VCaP (cell line): Measurements from ENCODE around the gene CFAP45.

Source experiments
- H3K27ac ChIP-seq: fragments of 450-650 bp; 2 replicates; pipeline ENCODE4 v1.5.1; 2017
- CTCF ChIP-seq: fragments of 450-650 bp; conservative IDR thresholded peaks from 2 replicates; pipeline ENCODE4 v1.5.1; 2017; ENCODE audit warnings: mild to moderate bottlenecking, moderate library complexity

Gene CFAP45

GRCh38 chr1:159938905-159939677, 39.1 kb upstream of the CFAP45 start:
- no peak for TF ChIP-seq CTCF
- H3K27ac ChIP-seq: no peak overlapping the region

GRCh38 chr1:159938211-159938852, 38.4 kb upstream of the CFAP45 start:
- no peak for TF ChIP-seq CTCF
- no peak overlapping the region for H3K27ac ChIP-seq

GRCh38 chr1:159937054-159937750, 37.2 kb upstream of the CFAP45 start:
- peak overlapping the region; percentile 6; the same call in 1 of the 2 replicates for H3K27ac ChIP-seq

GRCh38 chr1:159936273-159936904, 36.4 kb upstream of the CFAP45 start:
- H3K27ac ChIP-seq: peak overlapping the region; percentile 6; the same call in 1 of the 2 replicates
- TF ChIP-seq CTCF: peak; percentile 94

More at GRCh38 chr1:159937054-159937750, 37.2 kb upstream of the CFAP45 start:
- no peak for TF ChIP-seq CTCF

- no peak overlapping the region for H3K27ac ChIP-seq
- TF ChIP-seq CTCF: no peak
Observed at GRCh38 chr1:159935719-159936272, 35.8 kb upstream of the CFAP45 start.

GRCh38 chr1:159935305-159935704, 35.3 kb upstream of the CFAP45 start:
- TF ChIP-seq CTCF: no peak
- H3K27ac ChIP-seq: no peak overlapping the region
